GM18526 (cell line): Measurements from ENCODE around the gene RCAN2.

ENCODE experiments used
- POLR2A ChIP-seq: IDR thresholded peaks from 3 replicates; pipeline ENCODE4 v1.6.1; 2011; ENCODE audit not compliant: insufficient read length; ENCODE audit errors: extremely low read depth

RCAN2 gene

GRCh38 chr6:46186583-46186982, 304.7 kb downstream of the RCAN2 start:
- no peak for TF ChIP-seq POLR2A

- no peak for TF ChIP-seq POLR2A
Measured at GRCh38 chr6:46184114-46184513, 307.1 kb downstream of the RCAN2 start.

GRCh38 chr6:46175976-46176375, 315.3 kb downstream of the RCAN2 start:
- no peak for TF ChIP-seq POLR2A

GRCh38 chr6:46175446-46175845, 315.8 kb downstream of the RCAN2 start:
- no peak for TF ChIP-seq POLR2A

- TF ChIP-seq POLR2A, result no peak
Measured at GRCh38 chr6:46174904-46175303, 316.3 kb downstream of the RCAN2 start.

GRCh38 chr6:46172176-46172575, 319.1 kb downstream of the RCAN2 start:
- no peak for TF ChIP-seq POLR2A
